Neuronal stem cell (in vitro differentiated cells): ENCODE results near the gene ADAMTS13.

Source experiments
- DNase-seq: peaks from one replicate; pipeline ENCODE4 v3.0.0-alpha.2; 2013; ENCODE audit warnings: low spot score
- H2AFZ ChIP-seq: one replicate; pipeline ENCODE4 v1.6.1; 2013; ENCODE audit warnings: mild to moderate bottlenecking, low read length, inconsistent platforms
- H2AK5ac ChIP-seq: 2 replicates; pipeline ENCODE4 v1.6.1; 2013; ENCODE audit warnings: low read depth, mild to moderate bottlenecking, inconsistent platforms, low read length, moderate library complexity, mixed read lengths
- H2BK120ac ChIP-seq: 2 replicates; pipeline ENCODE4 v1.6.1; 2013; ENCODE audit warnings: low read depth, mild to moderate bottlenecking, inconsistent platforms, low read length, moderate library complexity, mixed read lengths
- H2BK12ac ChIP-seq: one replicate; pipeline ENCODE4 v1.6.1; 2013; ENCODE audit warnings: low read length, inconsistent platforms
- H2BK15ac ChIP-seq: 2 replicates; pipeline ENCODE4 v1.6.1; 2013; ENCODE audit warnings: mild to moderate bottlenecking, low read length, inconsistent platforms, mixed read lengths
- H2BK5ac ChIP-seq: one replicate; pipeline ENCODE4 v1.6.1; 2013; ENCODE audit warnings: inconsistent platforms, mild to moderate bottlenecking, low read length, moderate library complexity
- H3K14ac ChIP-seq: one replicate; pipeline ENCODE4 v1.6.1; 2013; ENCODE audit warnings: low read length, inconsistent platforms
- H3K18ac ChIP-seq: 2 replicates; pipeline ENCODE4 v1.6.1; 2013; ENCODE audit warnings: low read length, inconsistent platforms
- H3K23ac ChIP-seq: 2 replicates; pipeline ENCODE4 v1.6.1; 2013; ENCODE audit warnings: low read depth, mild to moderate bottlenecking, mixed read lengths, low read length, inconsistent platforms; ENCODE audit not compliant: poor library complexity
- H3K27ac ChIP-seq: replicated peaks from 3 replicates; pipeline ENCODE4 v1.5.1; 2013; ENCODE audit warnings: low read length, inconsistent platforms
- H3K27me3 ChIP-seq, 3 experiments: 2 replicates each; pipeline ENCODE4 v1.6.1; 2013; ENCODE audit warnings: low read length in 3 of 3, mild to moderate bottlenecking in 2 of 3, inconsistent platforms in 1 of 3, low read depth in 1 of 3, mixed read lengths in 1 of 3, moderate library complexity in 1 of 3; ENCODE audit not compliant: control insufficient read depth in 3 of 3, insufficient read depth in 3 of 3
- H3K36me3 ChIP-seq, 2 donors: replicated peaks in 1 of 2; 2 replicates each; pipeline ENCODE4 v1.6.1; 2013; ENCODE audit warnings: low read length in 2 of 2; ENCODE audit not compliant: control insufficient read depth in 2 of 2, insufficient read depth in 2 of 2
- H3K4ac ChIP-seq: 2 replicates; pipeline ENCODE4 v1.6.1; 2013; ENCODE audit warnings: inconsistent platforms, mild to moderate bottlenecking, low read length, moderate library complexity
- H3K4me1 ChIP-seq, 2 donors: 1 replicate in 1 of 2; 2 replicates in 1 of 2; pipeline ENCODE4 v1.6.1; 2013; ENCODE audit warnings: low read length in 2 of 2, low read depth in 1 of 2; ENCODE audit not compliant: control insufficient read depth in 2 of 2, insufficient read depth in 1 of 2
- H3K4me2 ChIP-seq: one replicate; pipeline ENCODE4 v1.6.1; 2013; ENCODE audit warnings: mild to moderate bottlenecking, low read length, inconsistent platforms; ENCODE audit not compliant: insufficient read depth, poor library complexity, severe bottlenecking
- H3K4me3 ChIP-seq, 2 donors: 2 replicates each; pipeline ENCODE4 v1.5.1; 2013; ENCODE audit warnings: low read length in 2 of 2, mild to moderate bottlenecking in 2 of 2, inconsistent platforms in 1 of 2, moderate library complexity in 1 of 2
- H3K79me1 ChIP-seq: one replicate; pipeline ENCODE4 v1.6.1; 2013; ENCODE audit warnings: low read depth, mild to moderate bottlenecking, inconsistent platforms, low read length, moderate library complexity
- H3K9ac ChIP-seq: one replicate; pipeline ENCODE4 v1.6.1; 2013; ENCODE audit warnings: mild to moderate bottlenecking, low read depth, low read length, inconsistent platforms; ENCODE audit not compliant: poor library complexity
- H3K9me3 ChIP-seq, 2 donors: replicated peaks in 1 of 2; 2 replicates each; pipeline versions ENCODE3 to v1.6.1; 2013; ENCODE audit warnings: low read length in 2 of 2, mild to moderate bottlenecking in 2 of 2, inconsistent platforms in 1 of 2, low read depth in 1 of 2, mixed read lengths in 1 of 2, moderate library complexity in 1 of 2; ENCODE audit not compliant: control insufficient read depth in 2 of 2, insufficient read depth in 1 of 2
- H4K8ac ChIP-seq: one replicate; pipeline ENCODE4 v1.6.1; 2013; ENCODE audit warnings: low read depth, mild to moderate bottlenecking, inconsistent platforms, low read length, moderate library complexity
- H4K91ac ChIP-seq: one replicate; pipeline ENCODE4 v1.6.1; 2013; ENCODE audit warnings: low read length, low read depth, mild to moderate bottlenecking, inconsistent platforms; ENCODE audit not compliant: poor library complexity
- WGBS, 2 donors: extraction: QIAGEN DNeasy Blood & Tissue Kit; methylation state at CpG; one replicate each; pipeline ENCODE4 v1.1.7; 2013; ENCODE audit warnings: missing lambda C conversion rate in 2 of 2, mixed read lengths in 1 of 2; ENCODE audit not compliant: insufficient read length in 2 of 2, insufficient replicate concordance in 1 of 2; ENCODE audit errors: extremely low coverage in 2 of 2; 5-methylcytosine and 5-hydroxymethylcytosine counted together

The ADAMTS13 gene

GRCh38 chr9:133378408-133378962 is 43.7 kb upstream of the ADAMTS13 start:
- no CpG with 5 or more reads among the region's 1 CpG for WGBS, 2 donors
- H3K79me1 ChIP-seq, result peaks cover 2% of the 10 kb centered on the region
- no peak for DNase-seq

DNA sequence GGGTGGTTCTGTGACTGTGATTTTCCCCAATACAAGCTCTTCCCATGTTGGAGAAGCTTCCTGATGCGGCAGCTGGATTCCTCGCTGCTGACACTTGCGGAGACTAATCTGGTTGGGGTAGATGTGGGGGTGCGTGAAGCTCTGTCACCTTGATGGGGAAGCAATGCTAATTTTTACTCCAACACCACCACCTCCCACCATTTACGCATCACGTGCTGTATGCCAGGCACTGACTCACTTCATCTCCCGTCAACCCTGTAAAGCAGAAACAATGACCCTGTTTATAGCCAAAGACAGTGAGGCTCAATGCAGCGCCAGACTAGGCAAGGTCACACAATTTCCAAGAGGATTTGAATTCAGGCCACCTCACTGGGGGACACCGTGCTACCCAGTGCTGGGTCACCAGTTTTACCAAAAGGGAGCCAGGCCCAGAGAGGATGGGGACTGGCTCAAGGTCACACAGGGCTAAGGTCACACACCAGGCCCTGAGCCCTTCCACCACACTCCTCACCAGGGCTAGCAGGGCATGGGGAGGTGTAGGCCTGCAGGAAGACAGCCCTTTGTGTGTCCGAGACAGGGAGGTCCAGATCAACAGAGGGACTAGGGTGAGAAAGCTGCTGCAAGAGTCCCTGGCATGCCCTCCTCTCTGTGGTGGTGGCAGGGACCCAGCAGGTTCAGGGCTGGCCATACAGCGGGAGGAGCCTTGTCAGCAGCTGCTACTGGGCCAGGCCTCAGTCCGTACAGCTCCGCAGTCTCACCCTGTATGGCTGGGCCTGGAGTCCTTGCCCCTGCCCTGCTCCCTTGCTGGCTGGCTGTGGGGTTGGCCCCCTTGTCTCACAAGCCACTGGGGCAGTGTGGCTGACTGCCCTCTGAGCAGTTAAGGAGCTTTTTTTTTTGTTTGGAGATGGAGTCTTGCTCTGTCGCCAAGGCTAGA is 42.7 kb upstream of the ADAMTS13 start:
- Histone ChIP-seq H2AFZ (no peak overlapping the region), H3K4me1 (peaks cover 2 to 7% of the 10 kb centered on the region in 2 donors), H3K27ac (no peak overlapping the region), H3K36me3 (peaks cover 0 to 2% of the 10 kb centered on the region in 2 donors), H3K4me2 (no peak overlapping the region), H3K4ac (no peak overlapping the region), H3K4me3 (peak overlapping the region in 1 of 2 donors; percentile 14), H4K8ac (no peak overlapping the region), H3K18ac (peak overlapping the region; percentile 72), H3K27me3 (peaks cover 0 to 3% (median 0%) of the 10 kb centered on the region in 3 experiments), H3K79me1 (peaks cover 2% of the 10 kb centered on the region), H2AK5ac (peak overlapping the region; percentile 40), H2BK12ac (no peak overlapping the region), H3K9ac (no peak overlapping the region), H2BK15ac (peak overlapping the region; percentile 20), H3K23ac (peak overlapping the region; percentile 39), H4K91ac (no peak overlapping the region), H3K9me3 (peaks cover 7 to 10% of the 10 kb centered on the region in 2 donors), H2BK5ac (no peak overlapping the region), H3K14ac (peak overlapping the region; percentile 32), H2BK120ac (no peak overlapping the region)
- no peak for DNase-seq
- WGBS, 2 donors, result no CpG with 5 or more reads among the region's 14 CpGs

More at GRCh38 chr9:133378408-133378962, 43.7 kb upstream of the ADAMTS13 start:
- Histone ChIP-seq H3K27ac (no peak overlapping the region), H3K4me3 (no peak overlapping the region), H3K4ac (no peak overlapping the region), H3K9me3 (peaks cover 5 to 10% of the 10 kb centered on the region in 2 donors), H3K4me1 (peaks cover 2 to 7% of the 10 kb centered on the region in 2 donors), H3K27me3 (peaks cover 0 to 3% (median 0%) of the 10 kb centered on the region in 3 experiments), H2BK12ac (no peak overlapping the region), H3K36me3 (peaks cover 2 to 7% of the 10 kb centered on the region in 2 donors), H3K9ac (no peak overlapping the region), H3K23ac (no peak overlapping the region), H2AK5ac (no peak overlapping the region), H3K4me2 (no peak overlapping the region), H4K91ac (no peak overlapping the region), H4K8ac (no peak overlapping the region), H2AFZ (no peak overlapping the region), H2BK15ac (no peak overlapping the region), H2BK5ac (no peak overlapping the region), H2BK120ac (no peak overlapping the region), H3K14ac (no peak overlapping the region), H3K18ac (no peak overlapping the region)

DNA sequence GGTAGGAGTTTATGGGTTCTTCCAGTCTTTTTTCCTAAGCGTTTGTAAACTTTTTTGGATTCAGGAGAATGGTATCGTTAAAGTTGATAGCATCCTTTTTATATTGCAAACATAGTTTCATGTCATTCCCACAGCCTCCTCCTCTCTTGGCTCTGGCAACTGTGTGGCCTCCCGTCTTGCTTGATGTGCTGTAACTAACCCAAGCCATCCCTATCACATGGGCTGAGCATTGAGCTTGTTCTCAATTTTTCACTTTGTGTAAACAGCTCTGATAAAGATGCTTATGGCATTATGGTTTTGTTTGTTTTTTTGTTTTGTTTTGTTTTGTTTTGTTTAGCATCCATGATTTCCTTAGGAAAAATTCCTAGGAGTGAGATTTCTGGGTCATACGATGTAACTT is 41.4 kb upstream of the ADAMTS13 start:
- Histone ChIP-seq H2BK15ac (no peak overlapping the region), H3K4me3 (no peak overlapping the region), H2BK120ac (no peak overlapping the region), H3K27ac (no peak overlapping the region), H3K36me3 (peaks cover 0 to 2% of the 10 kb centered on the region in 2 donors), H3K4ac (no peak overlapping the region), H3K4me2 (no peak overlapping the region), H3K79me1 (peaks cover 2% of the 10 kb centered on the region), H3K18ac (no peak overlapping the region), H3K9ac (no peak overlapping the region), H3K4me1 (peaks cover 2% of the 10 kb centered on the region in 2 donors), H2AK5ac (no peak overlapping the region), H3K14ac (no peak overlapping the region), H2AFZ (no peak overlapping the region), H2BK5ac (no peak overlapping the region), H2BK12ac (no peak overlapping the region), H4K8ac (no peak overlapping the region), H3K23ac (no peak overlapping the region), H3K9me3 (peaks cover 7 to 10% of the 10 kb centered on the region in 2 donors), H4K91ac (no peak overlapping the region), H3K27me3 (peaks cover 0 to 3% (median 0%) of the 10 kb centered on the region in 3 experiments)
- DNase-seq, result no peak
- no CpG with 5 or more reads among the region's 4 CpGs for WGBS, 2 donors
